GM21367 (cell line): ENCODE data around the gene PRDX6.
A peak's percentile ranks its signal among the peaks of the same experiment; 100 is the strongest.
"Not testable (repeated sequence)": the region's sequence is repeated elsewhere in the genome, so short reads cannot be mapped to it uniquely, and the experiment has no call there.

Source experiments
- ATAC-seq: cut with Tn5 transposase; IDR thresholded peaks from one replicate; pipeline ENCODE4 v1.9.1; 2021; ENCODE audit not compliant: unreplicated experiment

Gene PRDX6, protein sequence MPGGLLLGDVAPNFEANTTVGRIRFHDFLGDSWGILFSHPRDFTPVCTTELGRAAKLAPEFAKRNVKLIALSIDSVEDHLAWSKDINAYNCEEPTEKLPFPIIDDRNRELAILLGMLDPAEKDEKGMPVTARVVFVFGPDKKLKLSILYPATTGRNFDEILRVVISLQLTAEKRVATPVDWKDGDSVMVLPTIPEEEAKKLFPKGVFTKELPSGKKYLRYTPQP

DNA sequence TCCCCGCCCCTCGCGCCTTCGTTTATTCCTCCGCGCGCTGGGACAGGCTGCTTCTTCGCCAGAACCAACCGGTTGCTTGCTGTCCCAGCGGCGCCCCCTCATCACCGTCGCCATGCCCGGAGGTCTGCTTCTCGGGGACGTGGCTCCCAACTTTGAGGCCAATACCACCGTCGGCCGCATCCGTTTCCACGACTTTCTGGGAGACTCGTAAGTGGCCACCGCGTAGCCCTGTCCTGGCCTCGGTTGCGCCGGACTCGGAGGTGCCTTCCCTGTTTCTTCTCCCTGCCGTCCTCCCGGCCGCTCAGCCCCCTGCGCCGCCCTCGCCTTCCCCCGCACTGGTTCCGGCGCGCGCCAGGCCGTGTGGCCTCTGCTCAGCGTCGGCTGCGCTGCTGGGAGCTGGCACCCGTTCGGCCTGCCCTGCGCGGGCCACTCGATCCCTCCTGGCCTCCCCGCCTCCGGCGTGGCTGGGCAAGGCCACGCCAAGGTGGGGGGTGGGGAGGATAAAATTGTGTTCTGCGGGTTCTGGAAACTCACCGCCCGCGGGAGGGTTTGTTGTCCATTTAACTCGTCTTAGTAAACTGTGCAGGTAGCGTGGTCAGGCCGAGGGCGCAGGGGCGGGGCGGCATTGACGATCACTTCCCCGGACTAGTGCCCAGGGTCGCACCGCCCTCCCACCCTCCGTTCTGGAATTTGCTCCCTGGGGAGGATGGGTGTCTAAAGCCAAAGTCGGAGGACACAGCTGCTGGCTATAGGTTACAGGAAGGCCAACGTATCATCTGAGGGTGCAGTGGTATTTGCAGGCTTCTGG lies at the start of gene PRDX6:
PRDX6 (plus strand) TSS at position 50 of the 808 bp plus-strand sequence; CDS start at position 113, 63 bp downstream.
- ATAC-seq = peak; percentile 44

DNA sequence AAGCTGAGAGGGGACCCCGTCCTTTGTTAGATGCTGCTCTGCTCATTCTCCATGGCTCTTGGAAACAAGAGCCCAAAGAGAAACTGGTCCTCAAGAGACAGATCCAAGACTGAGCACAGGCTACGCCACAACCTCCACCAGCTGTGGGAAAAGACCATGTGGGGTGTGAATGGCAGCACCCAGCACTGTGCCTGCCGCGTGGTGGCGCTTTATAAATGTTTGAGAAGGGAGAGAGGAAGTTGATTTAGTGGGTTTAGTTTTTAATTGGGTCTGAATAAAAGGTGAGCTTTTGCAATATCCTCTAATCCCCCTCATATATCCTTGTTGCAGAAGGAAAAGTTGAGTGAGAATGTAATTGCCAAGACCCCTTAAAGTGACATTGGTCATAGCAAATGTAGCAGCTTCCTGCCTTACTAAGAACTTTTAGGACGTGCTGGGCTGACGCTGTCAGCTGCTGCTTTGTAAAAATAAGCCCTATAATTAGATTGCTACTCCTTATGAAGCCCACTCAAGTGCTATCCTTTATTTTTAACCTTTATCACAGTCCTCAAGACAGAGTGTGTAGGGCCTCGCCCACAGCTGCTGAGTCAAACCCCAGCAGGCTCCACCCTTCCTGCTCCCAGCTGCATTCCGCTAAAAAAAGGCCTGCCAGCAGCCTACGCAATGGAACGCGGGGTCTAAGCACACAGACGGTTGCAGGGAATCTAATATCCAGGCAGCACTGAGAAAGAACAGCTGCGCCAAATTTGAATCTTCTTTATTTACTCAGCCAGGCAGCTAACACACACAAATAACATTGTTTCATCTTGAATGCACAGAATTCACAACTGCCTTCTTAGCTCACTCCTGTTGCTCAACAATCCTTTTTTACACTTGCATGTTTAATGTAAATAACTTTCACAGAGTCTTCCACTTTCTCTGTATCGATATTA lies 47.4 kb upstream of the PRDX6 start:
- ATAC-seq = peak; percentile 53

DNA sequence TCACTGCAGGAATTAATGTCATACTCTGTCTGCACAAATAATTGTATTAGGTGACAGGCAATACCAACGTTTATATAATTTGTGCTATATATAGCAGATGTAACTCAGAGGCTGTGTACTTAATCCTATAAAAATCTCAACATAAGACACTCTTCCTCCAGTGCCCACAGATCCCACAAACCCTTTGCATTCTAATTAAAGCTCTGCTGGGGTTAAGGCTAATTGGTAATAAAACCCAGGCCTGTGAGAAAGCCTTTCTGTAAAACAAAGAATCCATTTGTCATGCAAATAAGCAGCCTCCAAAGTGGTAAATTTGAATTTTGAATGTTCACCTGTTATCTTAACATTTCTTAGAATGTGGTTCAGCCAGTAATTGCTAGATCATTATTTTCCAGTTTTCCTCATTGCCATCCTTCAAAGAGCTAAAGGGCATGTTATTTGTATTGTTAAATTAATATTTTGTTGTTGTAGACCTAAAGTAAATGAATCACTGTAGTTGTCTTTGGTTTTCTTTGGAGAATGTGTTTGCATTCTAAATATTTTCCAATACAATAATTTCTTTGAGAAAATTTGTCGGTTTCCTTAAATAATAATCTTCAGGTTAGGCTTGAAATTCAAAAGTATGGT lies 46.3 kb upstream of the PRDX6 start:
- ATAC-seq = no peak

DNA sequence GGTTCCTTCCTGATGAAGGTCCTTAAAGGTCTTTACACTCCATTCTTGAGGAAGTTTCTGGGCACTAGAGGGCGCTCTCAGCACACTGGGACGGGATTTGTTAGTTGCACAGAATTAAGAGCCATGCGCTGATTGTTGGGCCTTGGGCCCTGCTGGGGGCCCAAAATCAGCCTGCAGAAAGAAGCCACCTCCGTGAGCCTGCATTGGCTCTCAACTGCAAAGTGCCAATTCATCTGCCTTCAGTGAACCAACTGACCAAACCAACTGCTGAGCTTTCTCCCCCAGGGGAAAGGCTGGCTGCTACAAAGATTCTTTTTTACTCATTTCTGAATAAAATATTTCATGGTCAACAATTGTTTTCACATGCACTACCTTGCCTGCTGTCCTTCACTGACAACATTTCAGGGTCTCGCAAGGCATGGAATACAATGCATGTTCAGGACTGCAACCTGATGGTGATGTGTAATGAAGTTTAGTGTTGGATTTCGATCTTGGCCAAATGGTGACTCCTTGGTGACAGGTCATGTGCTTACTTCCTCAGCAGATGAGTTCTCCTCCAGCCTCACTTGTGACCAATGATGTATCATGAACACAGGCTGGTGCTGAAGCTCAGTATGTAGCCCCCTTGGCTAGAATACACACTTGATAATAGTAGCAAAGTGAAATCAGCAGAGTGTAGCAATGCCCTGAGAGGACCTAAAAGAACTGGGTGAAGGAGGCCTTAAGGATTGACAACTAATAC lies 45.7 kb upstream of the PRDX6 start:
- no peak for ATAC-seq

DNA sequence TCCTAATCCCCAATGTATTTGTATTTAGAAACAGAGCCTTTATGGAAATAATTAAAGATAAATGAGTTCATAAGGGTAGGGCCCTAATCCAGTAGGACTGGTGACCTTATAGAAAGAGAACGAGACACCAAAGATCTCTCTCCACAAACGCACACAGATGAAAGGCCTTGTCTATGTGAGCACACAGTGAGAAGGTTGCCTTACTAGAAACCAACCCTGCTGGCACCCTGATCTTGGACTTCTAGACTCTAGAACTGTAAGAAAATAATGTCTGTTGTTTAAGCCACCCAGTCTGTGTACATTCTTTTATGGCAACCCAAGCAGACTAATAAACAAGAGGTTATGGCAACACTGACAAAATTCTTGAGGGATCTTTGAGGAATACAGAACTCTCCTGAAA lies 44.8 kb upstream of the PRDX6 start:
- no peak for ATAC-seq

DNA sequence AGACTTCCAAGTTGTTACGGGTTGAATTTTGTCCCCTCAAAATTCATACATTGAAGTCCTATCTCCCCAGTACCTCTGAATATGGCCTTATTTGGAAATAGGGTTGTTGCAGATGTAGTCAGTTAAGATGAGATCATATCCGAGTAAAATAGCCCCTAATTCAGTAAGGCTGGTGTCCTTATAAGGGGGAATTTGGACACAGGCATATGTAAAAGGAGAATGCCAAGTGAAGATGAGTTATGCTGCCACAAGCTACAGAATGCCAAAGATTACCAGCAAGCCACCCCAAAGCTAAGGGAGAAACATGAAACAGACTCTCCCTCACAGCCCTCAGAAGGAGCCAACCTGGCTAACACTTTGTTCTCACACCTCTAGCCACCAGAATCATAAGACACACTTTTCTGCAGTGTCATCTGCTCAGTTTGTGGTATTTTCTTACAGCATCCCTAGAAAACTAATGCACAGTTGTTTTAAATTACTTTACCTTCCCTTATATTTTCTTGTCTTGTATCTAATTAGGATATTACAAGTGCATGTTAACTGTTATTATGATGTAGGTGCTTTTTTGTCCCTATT lies 43.3 kb upstream of the PRDX6 start:
- no peak for ATAC-seq

DNA sequence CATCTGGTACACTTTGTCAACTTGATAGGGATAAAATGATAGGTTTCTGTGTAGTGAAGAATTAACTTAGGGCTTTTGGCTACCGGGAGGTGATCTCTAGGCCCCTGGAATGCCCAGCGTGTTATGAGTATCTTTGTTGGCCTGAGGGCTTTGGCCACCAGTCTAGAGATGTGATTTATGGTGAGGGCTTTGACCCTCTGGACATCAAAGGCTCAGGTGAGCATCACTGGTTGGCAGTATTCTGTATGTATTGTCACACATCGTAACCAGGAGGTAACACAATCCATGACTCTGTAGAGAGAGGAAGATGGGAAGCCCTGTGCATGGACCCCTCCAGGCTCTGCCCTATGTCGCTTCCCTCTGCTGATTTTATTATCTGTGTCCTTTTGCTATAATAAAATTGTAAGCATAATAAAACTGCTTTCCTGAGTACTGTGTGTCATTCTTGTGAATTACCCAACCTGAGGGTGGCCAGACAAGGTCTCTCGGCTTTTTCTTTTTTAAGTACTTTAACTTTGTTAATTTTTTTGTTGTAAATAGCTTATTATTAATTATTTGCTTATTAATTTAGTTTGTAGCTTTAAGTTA lies 40.2 kb upstream of the PRDX6 start:
- ATAC-seq = no peak

DNA sequence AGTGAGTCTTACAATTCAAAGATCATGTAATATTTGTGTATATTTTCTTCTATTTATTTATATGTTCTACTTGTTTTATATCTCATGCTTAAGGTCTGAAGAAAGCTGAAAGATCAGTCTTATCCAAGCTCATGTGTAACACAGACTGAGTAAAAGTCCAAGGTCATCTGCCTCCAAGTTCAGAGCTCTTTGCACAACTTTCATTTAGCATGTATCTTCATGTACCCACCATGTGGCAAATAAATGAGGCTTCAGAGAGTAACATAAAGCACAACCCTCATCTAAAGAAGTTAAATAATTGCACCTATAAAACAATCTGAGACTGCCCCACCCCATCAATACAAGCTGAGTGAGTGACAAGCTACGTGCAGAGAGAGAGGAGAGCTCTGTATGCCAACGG lies 38.5 kb upstream of the PRDX6 start:
- ATAC-seq = no peak

DNA sequence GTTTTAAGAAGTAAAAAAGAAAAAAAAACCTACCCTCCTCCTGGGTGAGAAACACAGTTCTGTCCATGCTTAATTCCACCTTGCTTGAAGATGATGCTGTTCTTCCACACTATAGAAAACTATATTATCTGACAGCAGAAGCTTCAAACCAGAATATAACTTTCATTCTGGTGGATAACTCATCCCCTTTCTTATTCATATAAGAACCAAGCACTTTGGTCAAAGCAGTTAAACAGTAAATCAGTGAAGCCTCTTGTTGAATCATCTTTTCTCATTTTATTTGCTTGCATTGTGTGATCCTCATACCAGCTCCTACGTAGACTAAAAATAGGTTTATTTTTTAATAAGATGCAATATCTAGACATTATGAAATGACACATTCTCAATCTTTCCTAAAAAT lies 36.7 kb upstream of the PRDX6 start:
- ATAC-seq = no peak

DNA sequence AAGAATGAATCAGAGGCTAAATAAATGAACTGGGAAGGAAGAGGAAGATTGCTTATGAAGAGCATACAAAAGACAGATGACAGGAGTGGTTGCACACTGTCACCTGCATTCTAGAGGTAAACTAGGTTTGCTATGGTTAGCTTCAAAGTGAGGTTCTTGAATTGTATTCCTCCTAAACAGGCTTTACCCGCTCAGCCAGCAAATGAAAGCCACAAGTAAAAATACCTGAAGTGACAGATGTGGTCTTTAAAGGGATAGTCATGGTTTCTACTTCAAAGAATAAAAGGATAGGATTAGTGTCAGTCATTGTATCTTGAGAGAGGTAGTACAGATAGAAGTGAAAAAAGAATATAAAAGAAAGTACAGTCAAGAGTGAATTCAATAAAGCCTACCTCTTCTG lies 32.4 kb upstream of the PRDX6 start:
- no peak for ATAC-seq

DNA sequence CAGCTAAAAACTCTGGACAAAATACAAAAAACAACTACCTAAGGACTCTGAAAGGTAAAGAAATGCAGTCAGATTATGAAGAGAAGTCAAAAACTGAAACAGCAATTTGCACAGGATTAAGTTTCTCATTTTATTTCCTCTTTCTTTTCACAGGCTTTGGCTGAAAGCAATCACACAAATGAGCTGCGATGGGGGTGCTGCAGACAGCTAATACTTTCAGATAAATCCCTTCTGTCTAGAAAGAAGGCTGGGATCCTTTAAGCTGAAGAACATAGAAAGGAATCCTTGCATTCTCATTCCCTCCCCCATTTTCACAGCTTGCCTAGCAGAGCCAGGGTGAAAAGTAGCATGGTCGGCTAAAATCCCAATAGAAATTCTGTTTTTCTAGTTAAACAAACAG lies 32.0 kb upstream of the PRDX6 start:
- ATAC-seq = no peak

DNA sequence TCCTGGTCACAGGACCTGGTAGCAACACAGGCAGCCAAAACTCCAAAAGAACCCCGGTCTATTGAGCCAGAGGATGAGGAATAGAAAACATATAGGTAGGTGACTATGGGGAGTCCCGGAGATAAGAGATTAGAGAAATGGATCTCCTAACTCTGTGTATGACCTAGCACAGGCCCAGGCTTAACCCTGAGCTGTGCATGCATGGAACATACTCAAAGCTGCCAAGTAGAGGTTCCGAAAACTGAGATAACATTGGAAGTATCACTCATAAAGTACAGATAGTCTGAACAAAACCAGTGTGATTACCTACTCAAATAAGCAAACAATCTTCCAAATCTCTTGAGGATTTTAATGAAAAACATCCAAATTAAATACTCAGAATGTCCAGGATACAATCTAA lies 31.5 kb upstream of the PRDX6 start:
- no peak for ATAC-seq

DNA sequence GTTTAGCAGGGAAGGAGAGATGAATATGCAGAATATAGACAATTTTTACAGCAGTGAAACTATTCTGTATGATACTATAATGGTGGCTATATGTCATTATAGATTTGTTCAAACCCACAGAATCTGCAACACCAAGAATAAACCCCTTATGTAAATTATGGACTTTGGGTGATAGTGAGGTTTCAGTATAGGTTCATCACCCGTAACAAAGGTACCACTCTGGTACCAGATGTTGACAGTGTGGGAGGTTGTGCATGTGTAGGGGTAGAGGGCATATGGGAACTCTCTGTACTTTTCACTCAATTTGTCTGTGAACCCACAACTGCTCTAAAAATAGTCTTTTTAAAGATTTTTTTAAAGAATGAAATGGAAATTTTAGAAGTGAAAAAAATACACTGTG lies 29.9 kb upstream of the PRDX6 start:
- no peak for ATAC-seq

DNA sequence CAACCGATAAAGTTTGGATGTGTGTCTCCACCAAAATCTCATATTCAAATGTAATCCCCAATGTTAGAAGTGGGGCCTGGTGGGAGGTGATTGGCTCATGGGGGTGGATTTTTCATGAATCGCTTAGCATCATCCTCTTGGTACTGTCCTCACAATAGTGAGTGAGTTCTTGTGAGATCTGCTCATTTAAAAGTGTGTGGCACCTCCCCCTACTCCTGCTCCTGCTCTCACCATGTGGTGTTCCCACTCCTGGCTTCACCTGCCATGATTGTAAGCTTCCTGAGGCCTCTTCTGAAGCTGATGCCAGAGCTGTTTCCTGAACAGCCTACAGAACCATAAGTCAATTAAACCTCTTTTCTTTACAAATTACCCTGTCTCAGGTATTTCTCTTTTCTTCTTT lies 28.2 kb upstream of the PRDX6 start:
- no peak for ATAC-seq

DNA sequence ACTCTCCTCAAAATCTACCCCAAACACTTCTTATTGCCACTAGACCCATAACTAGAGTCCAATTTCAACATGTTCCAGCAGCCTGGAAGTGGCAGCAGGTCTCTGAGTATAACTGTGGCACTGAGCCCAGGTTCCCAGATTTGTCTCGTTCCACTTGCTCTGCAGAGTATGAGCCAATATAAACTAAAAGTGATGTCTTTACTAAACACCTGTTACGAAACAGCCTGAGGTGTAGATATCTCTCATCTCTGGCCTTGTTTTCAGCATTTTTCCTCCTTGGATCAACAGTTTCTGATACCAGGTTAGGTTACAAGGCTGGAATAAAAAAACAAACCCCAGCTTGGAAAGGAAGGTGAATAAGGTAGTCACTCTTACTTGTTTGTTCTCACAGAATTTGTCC lies 25.2 kb upstream of the PRDX6 start:
- no peak for ATAC-seq

DNA sequence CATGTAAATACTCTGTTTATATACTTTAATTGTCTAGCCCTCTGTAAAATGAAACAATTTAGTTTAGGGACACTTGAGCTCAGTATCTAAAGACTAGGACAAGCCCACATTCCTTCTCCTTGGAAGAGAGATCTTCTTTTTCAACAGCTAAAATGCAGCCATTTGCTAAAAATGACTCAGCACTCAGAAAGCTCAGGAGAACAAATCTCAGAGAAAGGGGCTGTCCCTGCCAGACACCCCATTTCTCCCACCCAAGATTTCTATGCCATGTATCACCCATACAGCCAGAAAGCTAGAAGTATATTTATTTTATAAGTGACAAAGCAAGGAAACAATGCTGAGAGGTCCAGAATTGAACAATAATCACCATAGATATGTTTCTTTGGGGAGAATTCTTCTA lies 23.2 kb upstream of the PRDX6 start:
- ATAC-seq = no peak

DNA sequence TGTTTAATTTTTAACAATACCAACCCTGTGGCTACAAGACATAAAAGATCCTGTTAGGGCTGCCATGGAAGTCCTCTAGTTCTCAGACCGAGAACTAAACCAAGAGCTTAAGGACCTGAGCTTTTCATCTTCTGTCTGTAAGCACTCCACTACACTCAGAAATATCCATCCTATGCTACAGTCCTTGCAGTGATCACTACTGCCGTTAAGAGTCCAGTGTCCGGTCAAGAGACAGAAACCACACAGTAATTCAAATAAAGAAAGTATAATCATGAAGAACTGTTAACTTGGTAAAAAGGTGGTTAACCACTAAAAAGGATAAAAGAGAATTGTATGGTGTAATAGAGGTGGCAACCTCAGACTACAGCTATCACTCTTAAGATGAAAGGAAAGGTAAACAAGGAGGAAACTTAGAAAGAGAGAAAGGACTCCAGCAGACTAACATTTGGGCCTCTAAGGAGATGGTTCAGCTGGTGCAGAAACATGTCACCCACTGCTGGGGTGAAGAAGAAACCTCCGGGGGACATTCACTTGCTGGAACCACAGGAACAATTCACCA lies 22.1 kb upstream of the PRDX6 start:
- ATAC-seq = no peak

DNA sequence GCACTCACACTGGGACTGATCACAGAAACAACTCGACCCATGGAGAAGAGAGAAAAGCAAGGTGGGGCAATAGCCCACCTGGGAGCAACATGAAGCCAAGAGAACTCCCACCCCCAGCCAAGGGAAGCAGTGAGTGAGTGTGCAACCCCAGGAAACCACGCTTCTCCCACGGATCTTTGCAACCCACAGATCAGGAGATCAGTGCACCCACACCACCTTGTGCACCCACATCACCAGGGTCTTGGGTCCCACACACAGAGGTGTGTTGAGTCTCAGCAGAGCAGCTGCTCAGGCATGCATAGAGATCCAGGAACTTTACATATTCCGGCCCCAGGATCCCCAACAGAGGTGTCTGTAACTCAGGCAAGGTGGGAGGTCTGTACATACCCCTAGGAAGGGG lies 17.2 kb upstream of the PRDX6 start:
- ATAC-seq = no peak

DNA sequence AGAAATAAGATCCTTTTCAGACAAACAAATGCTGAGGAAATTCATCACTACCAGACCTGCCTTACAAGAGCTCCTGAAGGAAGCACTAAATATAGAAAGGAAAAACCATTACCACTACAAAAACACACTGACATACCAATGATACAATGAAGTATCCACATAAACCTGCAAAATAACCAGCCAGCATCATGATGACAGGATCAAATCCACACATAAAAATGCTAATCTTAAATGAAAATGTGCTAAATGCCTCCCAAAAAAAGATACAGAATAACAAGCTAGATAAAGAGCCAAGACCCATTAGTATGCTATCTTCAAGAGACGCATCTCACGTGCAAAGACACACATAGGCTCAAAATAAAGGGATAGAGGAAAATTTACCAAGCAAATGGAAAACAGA lies 14.5 kb upstream of the PRDX6 start:
- ATAC-seq = not testable (repeated sequence)
